NCI-H1092 treated with DMSO at 0.1 percent for 48 hours (cell line): ENCODE results near the gene ABCB9.
"Not testable (repeated sequence)": the region's sequence is repeated elsewhere in the genome, so short reads cannot be mapped to it uniquely, and the experiment has no call there.

Source experiments
- DNase-seq: peaks from one replicate; lab custom pipeline; 2025; lab: John Stamatoyannopoulos, UW

ABCB9 gene

DNA sequence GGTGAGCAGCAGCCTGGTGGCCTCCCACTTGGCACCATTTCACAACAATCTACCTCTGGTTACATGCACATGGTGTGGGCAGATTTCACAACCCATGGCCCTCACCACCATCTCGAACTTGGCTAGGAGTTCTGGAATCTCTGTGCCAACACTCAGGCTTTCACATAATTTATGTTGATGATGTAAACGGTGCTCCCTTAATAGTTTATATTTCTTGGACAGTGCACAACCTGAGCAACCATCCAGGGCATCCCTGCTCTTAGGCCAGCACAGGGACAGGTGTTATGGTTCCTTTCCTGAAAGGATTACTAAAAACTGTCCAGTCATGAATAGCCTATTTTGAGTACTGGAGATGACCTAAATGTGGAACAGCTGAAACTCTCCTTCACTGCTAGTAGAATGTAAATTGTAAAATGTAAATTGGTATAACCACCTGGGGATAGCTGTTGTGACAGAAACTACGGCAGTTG lies 28.6 kb downstream of the ABCB9 start:
- no peak for DNase-seq

GRCh38 chr12:122935318-122935717 lies 30.9 kb downstream of the ABCB9 start:
- DNase-seq = no peak

DNA sequence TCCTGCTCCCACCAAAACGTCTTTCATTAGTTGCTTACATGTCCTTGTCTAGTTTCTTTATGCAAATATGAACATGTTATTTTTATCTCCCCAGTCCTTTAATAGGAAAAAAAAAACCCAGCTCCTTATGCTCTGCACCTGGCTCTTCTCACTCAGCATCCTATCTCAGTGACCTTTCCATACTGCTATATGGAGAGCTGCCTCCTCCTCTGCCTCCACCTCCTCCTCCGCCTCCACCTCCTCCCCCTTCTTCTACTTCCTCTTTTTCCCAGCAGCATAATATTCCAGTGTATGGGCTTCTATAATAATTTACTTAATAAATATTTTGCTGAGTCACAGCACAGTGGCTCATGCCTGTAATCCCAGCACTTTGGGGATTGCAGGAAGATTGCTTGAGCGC lies 31.5 kb downstream of the ABCB9 start:
- DNase-seq = no peak

DNA sequence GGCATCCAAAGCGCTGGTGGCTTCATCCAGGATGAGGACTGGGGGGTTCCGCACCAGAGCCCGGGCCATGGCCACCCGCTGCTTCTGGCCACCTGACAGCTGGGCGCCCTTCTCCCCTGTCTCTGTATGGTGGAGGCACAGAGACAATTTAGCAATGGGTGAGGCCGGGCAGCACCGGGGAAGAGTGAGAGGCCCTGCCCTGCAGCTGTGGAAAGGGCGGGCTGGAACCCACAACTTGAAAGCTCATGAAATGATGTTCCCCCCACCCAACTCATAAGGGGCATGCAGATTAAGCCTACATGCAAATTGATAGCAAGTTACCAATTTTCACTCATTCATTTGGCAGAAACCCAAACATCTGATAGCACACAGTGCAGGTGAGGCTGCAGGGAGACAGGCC lies 34.1 kb downstream of the ABCB9 start:
- DNase-seq = no peak

DNA sequence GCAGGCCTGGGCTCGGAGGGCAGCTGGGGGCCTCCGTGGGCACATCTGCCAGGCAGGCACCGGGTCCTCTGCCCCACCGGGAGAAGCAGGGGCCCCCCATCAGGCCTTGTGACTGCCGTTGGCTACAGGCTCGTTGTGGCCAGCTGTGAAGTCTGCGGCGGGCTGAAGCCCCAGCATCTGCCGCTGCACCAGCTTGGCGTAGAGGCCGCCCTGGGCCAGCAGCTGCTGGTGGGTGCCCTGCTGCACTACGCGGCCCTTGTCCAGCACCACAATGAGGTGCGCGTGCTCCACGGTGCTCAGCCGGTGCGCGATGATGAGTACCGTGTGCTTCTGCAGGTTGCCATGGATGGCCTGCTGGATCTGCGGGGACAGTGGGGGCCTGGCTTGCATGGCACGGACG lies 36.5 kb downstream of the ABCB9 start:
- no peak for DNase-seq

GRCh38 chr12:122929148-122929538 lies 37.1 kb downstream of the ABCB9 start:
- no peak for DNase-seq

- no peak for DNase-seq
Observed at GRCh38 chr12:122928404-122929147, 37.7 kb downstream of the ABCB9 start.

DNA sequence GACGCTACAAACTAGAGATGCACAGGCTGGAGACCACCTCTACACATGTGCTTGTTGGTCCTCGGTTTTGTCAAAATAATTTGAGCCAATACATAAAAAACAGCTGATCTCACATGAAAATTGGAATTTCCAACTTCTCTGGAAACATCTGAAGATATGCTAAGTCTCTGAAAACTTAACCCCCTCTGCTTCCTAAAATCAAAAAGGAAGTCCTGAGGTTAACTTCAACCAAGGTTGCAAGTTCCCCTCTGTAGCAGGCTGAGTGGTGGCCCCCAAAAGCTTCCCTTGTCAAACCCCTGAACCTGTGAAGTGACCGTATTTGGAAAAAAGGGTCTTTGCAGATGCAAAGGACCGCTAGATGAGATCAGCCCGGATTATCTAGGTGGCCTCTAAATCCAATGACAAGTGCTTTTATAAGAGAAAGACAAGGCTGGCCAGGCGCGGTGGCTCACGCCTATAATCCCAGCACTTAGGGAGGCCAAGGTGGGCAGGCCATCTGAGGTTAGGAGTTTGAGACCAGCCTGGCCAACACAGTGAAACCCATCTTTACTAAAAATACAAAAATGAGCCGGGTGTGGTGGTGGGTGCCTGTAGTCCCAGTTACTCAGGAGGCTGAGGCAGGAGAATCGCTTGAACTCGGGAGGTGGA lies 38.4 kb downstream of the ABCB9 start:
- DNase-seq = no peak

DNA sequence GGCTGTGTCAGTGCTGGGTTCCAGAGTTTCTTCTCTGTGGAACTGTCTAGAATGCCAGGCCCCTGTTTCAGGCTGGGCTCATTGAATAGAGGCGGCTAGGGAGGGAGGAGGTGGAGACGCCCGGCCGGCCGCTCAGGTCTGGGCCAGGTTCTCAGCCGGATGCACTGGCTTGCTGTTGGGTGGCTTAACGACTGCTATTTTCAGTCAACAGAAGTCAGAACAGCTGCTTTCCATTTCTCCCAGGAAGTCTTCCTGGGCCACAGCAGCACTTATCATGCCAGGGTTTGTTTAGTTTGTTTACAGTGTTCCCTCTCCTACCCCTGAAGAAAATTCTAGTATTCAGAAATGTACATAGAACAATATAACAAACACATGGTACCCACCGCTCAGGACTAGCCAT lies 44.3 kb downstream of the ABCB9 start:
- no peak for DNase-seq

- no peak for DNase-seq
Observed at GRCh38 chr12:122920687-122921086, 45.6 kb downstream of the ABCB9 start.

DNA sequence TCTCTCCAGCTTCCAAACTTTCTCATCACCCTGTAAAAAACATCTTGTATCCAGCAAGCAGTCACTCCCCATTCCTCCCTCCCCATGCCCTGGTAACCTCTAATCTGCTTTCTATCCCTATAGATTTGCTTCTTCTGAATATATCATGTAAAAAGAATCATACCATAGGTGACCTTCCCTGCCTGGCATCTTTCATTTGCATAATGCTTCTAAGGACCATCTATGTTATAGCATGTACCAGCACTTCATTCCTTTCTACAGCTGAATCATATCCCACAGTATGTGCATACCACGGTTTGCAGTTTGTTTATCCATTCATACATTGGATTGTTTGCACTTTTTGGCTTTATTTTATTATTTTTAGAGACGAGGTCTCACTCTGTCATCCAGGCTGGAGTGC lies 47.4 kb downstream of the ABCB9 start:
- DNase-seq = no peak

- DNase-seq = no peak
Observed at GRCh38 chr12:122917507-122918121, 48.6 kb downstream of the ABCB9 start.

DNA sequence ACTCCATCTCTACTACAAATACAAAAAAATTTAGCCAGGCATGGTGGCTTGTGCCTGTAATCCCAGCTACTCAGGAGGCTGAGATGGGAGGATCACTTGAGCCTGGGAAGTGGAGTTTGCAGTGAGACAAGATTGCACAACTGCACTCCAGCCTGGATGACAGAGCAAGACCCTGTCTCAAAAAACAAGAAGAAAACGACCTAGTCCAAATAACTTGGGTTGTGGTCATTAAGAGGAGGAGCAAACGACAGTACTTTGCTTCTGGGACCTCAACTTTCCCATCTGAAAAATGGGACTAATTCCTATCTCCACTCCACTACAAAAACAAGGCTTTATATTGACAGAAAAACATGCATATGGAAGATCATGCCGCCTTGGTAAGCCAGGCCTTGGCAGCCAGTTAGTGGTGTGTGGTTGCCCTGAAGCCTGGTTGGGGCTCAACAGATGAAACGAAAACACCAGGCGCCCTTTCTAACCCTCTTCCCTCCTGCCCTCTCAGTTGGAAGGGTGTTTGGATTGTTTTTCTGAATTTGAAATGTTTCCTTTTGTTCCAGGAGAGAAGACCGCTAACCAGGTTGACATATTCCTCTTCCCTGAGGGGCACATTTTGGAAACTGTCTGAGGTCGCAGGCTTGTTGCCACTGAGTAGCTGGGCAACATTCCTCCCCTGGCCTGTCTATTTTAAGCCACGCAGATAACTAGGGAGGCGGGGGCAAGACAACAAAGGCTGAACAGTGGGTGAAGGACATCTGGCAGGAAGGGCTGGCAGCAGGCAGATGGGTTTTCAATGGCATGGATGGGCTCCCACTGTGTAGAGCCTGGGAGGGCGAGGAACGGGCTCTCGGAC lies 56.6 kb downstream of the ABCB9 start:
- DNase-seq = peak; percentile 80

GRCh38 chr12:122908915-122909314 lies 57.3 kb downstream of the ABCB9 start:
- no peak for DNase-seq

- DNase-seq = not testable (repeated sequence)
Observed at GRCh38 chr12:122905258-122905657, 61.0 kb downstream of the ABCB9 start.

DNA sequence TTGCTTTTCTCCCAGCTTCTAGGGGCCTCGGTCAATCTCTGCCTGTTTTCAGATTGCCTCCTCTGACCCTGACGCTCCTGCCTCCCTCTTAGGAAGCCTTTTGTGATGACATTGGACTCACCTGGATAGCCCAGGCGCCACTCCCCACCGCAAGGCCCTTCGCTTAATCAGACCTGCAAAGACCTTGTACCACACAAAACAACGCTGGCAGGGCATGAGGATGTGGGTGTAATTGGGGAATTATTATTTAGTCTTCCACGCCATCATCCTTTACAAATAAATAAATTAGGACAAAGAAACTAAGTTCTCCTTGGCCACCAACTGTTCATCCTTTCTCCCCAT lies 62.6 kb downstream of the ABCB9 start:
- no peak for DNase-seq

DNA sequence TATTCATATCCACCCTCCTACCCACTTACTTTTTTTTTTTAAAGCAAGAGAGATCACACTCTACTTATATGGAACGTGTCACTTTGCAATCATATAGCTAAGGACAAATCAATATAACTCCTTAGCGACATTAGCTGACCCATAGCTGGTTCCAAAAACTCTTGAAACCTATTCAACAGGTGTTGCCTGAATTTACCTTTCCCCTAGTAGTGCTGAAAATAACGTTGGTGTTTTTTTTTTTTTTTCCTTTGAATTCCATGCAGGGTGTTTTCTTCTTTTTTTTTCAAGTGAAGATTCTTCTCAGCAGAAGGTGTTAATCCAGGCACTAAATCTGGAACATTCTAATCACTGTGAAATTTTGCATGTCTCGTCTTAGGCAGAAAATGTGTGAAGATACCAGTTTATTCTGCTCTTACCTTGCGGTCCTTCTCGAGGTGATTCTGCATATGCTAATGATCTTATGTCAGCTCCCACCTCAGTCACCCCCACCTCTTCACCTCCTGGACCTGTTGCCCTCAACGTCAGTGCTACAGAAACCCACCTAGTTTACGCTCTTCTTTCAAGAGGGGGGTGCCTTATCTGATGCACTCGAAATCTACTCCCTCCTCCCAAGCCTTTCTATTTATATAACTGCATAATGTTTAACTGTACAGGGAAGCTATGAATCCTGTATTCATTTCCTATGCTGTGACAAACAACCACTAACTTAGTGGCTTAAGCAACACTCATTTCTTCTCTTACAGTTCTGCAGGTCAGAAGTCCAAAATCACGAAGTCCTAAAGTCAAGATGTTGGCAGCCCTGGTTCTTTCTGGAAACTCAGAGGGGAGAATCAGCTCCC lies 63.2 kb downstream of the ABCB9 start:
- no peak for DNase-seq

GRCh38 chr12:122899887-122900286 lies 66.4 kb downstream of the ABCB9 start:
- DNase-seq = no peak

DNA sequence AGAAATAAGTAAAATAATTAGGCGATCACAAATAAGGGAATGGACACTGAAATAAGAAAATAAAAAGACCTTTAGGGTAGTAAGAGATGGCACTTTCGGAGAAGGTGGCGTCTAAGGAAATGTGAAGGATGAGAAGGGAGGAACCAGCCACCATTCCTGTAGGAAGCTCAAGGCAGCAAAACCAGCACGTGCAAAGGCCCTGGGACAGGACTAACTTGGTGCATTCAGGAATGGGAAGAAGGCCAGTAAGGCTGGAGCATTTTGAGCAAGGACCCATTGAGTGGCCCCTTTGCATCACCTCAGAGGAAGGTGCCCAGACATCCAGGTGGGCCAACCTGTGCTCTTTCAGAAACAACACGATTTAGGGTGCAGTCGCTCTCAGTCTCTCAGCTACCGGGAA lies 69.6 kb downstream of the ABCB9 start:
- DNase-seq = no peak

- DNase-seq = peak; percentile 38
Observed at GRCh38 chr12:122895704-122896636, 70.3 kb downstream of the ABCB9 start, which contains the start of gene VPS37B. VPS37B (minus strand) TSS chr12:122896124; CDS start chr12:122896062, 62 bp downstream.
